Measurements from ENCODE around the gene RTP3. TPM values are rescaled to one million over a fixed set of nuclear protein-coding genes. Genes with fewer than 3 reads are reported as not detected.
A peak's percentile ranks its signal among the peaks of the same experiment; 100 is the strongest.
"Not testable (repeated sequence)": the region's sequence is repeated elsewhere in the genome, so short reads cannot be mapped to it uniquely, and the experiment has no call there.

Gene RTP3
- total and polyA plus RNA-seq, 2 donors (not counting 1 experiment from before 2014, with no cell fraction given) = not detected

- H3K27me3 Mint-ChIP-seq; H3K27ac ChIP-seq (ENCODE audit: low read length in 2 of 2); intact Hi-C loops (cut with micrococcal nuclease); H4K20me1 ChIP-seq (ENCODE audit: control insufficient read depth, insufficient read depth, low read length, poor library complexity, severe bottlenecking); H3K27me3 ChIP-seq (replicated peaks in 1 of 4; ENCODE audit: control extremely low read depth in 1 of 4, control insufficient read depth in 3 of 4, insufficient read depth in 4 of 4, low read length in 3 of 4); H3K4me2 ChIP-seq (replicated peaks; ENCODE audit: low read depth, low read length, poor library complexity, severe bottlenecking); H3K27ac Mint-ChIP-seq; H3K9ac ChIP-seq (ENCODE audit: low read length); H3K36me3 ChIP-seq (replicated peaks in 1 of 2; ENCODE audit: control extremely low read depth in 1 of 2, control insufficient read depth in 1 of 2, extremely low read depth in 1 of 2, insufficient read depth in 2 of 2, low read length in 1 of 2); H3K4me3 Mint-ChIP-seq; H3K4me3 ChIP-seq (ENCODE audit: control extremely low read depth in 1 of 5, extremely low read depth in 1 of 5, insufficient read depth in 1 of 5, low read depth in 2 of 5, low read length in 4 of 5); DNase-seq; H3K9me3 ChIP-seq (ENCODE audit: control extremely low read depth in 1 of 3, control insufficient read depth in 2 of 3, insufficient read depth in 1 of 3, low read length in 2 of 3); H3K79me2 ChIP-seq (ENCODE audit: control insufficient read depth, insufficient read depth, low read length); H2AFZ ChIP-seq (ENCODE audit: insufficient read depth, low read depth, low read length, poor library complexity, severe bottlenecking); H3K9me3 Mint-ChIP-seq (ENCODE audit: insufficient read depth); ATAC-seq (ENCODE audit: low read depth): not testable (repeated sequence)
- ChIA-PET POLR2A (interaction anchor here (1.0 to 1.7 kb wide), 2 partner anchors 10 kb away, joined by 3 to 5 read pairs; no protein-coding TSS in a partner anchor), CTCF (interaction anchor here (0.8 to 3.2 kb wide), 8 partner anchors 9 to 81 kb away, joined by 3 to 28 read pairs (median 5); no protein-coding TSS in a partner anchor)
- H3K4me1 ChIP-seq (ENCODE audit: control insufficient read depth in 2 of 2, insufficient read depth in 2 of 2, low read length in 2 of 2) = peaks cover 9 to 16% of the 10 kb centered on the region in 2 donors
- peaks cover 35% of the 10 kb centered on the region for H3K4me1 Mint-ChIP-seq
- 100% methylated on average over 2 of the region's 3 CpGs for WGBS (ENCODE audit: insufficient coverage)
Measured at GRCh38 chr3:46548611-46549010, 50.8 kb downstream of the RTP3 start.

GRCh38 chr3:46549408-46549904, 51.7 kb downstream of the RTP3 start:
- Histone ChIP-seq H3K4me1 (ENCODE audit: control insufficient read depth in 2 of 2, insufficient read depth in 2 of 2, low read length in 2 of 2) (peaks cover 9 to 16% of the 10 kb centered on the region in 2 donors), H3K79me2 (ENCODE audit: control insufficient read depth, insufficient read depth, low read length) (no peaks in the 10 kb centered on the region), H3K4me2 (replicated peaks; ENCODE audit: low read depth, low read length, poor library complexity, severe bottlenecking) (peak overlapping the region; percentile 26), H3K4me3 (ENCODE audit: control extremely low read depth in 1 of 5, extremely low read depth in 1 of 5, insufficient read depth in 1 of 5, low read depth in 2 of 5, low read length in 4 of 5) (no peak overlapping the region), H3K27ac (ENCODE audit: low read length in 2 of 2) (no peak overlapping the region), H2AFZ (ENCODE audit: insufficient read depth, low read depth, low read length, poor library complexity, severe bottlenecking) (no peak overlapping the region), H3K9ac (ENCODE audit: low read length) (no peak overlapping the region), H3K27me3 (replicated peaks in 1 of 4; ENCODE audit: control extremely low read depth in 1 of 4, control insufficient read depth in 3 of 4, insufficient read depth in 4 of 4, low read length in 3 of 4) (peaks cover 0 to 6% (median 0%) of the 10 kb centered on the region in 4 experiments), H4K20me1 (ENCODE audit: control insufficient read depth, insufficient read depth, low read length, poor library complexity, severe bottlenecking) (no peaks in the 10 kb centered on the region), H3K9me3 (ENCODE audit: control extremely low read depth in 1 of 3, control insufficient read depth in 2 of 3, insufficient read depth in 1 of 3, low read length in 2 of 3) (no peaks in the 10 kb centered on the region), H3K36me3 (replicated peaks in 1 of 2; ENCODE audit: control extremely low read depth in 1 of 2, control insufficient read depth in 1 of 2, extremely low read depth in 1 of 2, insufficient read depth in 2 of 2, low read length in 1 of 2) (no peaks in the 10 kb centered on the region)
- Mint-ChIP-seq H3K4me1 (peaks cover 34% of the 10 kb centered on the region), H3K4me3 (no peak overlapping the region), H3K9me3 (ENCODE audit: insufficient read depth) (no peaks in the 10 kb centered on the region), H3K27me3 (peaks cover 7% of the 10 kb centered on the region), H3K27ac (no peak overlapping the region)
- TF ChIP-seq EZH2 (IDR thresholded peaks at IDR 0.05; ENCODE audit: borderline replicate concordance, insufficient read depth, low read depth, low read length, poor library complexity, severe bottlenecking) (no peak), CTCF (IDR thresholded peaks at IDR 0.05) (no peak)
- intact Hi-C loops (cut with micrococcal nuclease) = no loop called here
- ChIA-PET CTCF (interaction anchor here (0.8 to 3.2 kb wide), 9 partner anchors 9 to 179 kb away, joined by 3 to 28 read pairs (median 3); partner anchors contain the start of gene CCR5), POLR2A (interaction anchor here (1.0 to 1.7 kb wide), 2 partner anchors 9 to 11 kb away, joined by 3 to 5 read pairs; no protein-coding TSS in a partner anchor)
- peak; percentile 20 for DNase-seq
- ATAC-seq (ENCODE audit: low read depth) = peak; percentile 17
- WGBS (ENCODE audit: insufficient coverage) = 12% methylated on average over 2 of the region's 4 CpGs

Data from B cell (primary cell).